GM19239 (cell line): Measurements from ENCODE around the gene FBLN5.

Experiments used
- DNase-seq: peaks from one replicate; pipeline ENCODE4 v3.0.0; 2011; ENCODE audit warnings: low spot score; ENCODE audit not compliant: insufficient read length
- FAIRE-seq: peaks from 2 replicates; lab custom pipeline; 2011; peaks lifted over from hg19 to GRCh38; lab: Jason Lieb, UNC

FBLN5 gene

DNA sequence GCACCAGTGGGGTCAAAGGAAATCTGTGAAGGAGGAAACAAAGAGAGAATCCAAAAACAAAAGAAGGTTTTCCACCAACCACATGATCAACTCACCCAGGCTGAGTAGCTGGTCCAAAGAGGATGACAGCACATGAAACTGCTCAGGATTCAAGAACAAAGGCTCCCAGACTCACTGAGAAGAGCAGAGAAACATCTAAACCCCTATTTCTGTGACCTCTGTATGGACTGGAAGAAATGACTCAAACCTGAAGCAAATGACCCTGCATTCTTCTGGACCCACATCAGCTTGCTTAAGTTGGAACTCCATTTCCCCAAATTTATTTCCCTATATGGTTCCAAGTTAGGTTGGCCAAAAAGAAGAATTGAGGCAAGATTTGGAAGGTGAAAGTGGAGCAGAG, 106.4 kb downstream of the FBLN5 start:
- DNase-seq (no peak), FAIRE-seq (no peak)

- DNase-seq = no peak
- FAIRE-seq = no peak
Observed at GRCh38 chr14:91839749-91840148, 107.7 kb downstream of the FBLN5 start.

DNA sequence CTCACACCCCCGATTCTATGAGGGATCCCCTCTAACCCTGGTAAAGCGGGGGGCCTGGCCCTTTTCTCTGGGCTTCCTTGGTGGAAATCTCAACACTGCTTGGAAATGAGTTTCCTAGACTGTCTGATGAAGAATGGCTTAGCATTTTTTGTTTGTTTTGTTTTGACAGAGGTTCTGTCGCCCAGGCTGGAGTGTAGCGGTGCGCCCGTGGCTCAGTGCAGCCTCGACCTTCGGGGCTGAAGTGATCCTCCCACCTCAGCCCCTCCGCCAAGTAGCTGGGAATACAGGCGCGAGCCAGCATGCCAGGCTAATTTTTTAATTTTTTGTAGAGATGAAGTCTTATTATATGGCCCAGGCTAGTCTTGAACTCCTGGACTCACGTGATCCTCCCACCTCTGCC, 110.4 kb downstream of the FBLN5 start:
- no peak for FAIRE-seq
- DNase-seq = no peak

DNA sequence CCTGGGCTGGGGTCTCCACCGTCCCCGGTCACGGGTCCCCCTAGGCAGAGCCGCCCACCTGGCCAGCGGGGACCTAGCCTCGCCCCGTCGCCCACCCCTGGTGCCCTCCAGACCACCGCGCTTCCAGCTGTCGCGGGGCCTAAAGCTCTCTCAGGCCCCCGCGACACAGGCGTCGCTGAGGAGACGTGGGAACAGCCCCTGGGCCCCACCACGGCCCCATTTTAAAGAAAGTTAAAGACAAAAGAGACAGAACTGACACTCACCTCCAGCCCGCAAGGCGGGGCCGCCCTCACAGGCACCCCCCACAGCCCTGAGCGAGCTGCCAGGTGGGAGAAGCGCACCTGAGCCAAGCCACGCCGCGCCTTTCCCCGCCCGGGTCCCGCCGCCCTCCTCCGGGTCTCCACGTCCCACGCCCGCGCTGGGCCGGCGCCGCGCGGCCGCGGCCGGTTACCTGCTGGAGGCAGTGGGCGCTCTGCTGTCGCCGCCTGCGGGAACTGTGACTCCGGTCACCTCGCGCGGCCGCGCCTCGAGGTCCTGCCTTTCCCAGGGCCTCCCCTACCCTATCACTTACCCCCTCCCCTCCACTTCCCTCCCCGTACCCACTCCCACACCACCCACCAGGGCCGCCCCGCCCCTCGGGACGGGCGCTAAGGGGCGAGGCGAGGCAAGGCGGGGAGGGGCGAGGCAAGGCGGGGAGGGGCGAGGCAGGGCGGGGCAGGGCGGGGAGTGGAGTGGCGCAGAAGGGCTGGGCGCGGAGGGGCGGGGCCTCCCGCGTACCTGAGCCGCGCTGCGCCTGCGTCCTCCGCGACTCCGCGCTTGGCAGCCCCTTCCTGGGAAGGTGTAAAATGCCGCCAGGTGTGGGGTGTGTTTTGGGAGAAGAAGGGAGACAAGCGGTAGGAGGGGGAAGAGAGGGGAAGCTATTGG, 111.3 kb downstream of the FBLN5 start:
- DNase-seq = peak; percentile 36
- peak; percentile 54 for FAIRE-seq

DNA sequence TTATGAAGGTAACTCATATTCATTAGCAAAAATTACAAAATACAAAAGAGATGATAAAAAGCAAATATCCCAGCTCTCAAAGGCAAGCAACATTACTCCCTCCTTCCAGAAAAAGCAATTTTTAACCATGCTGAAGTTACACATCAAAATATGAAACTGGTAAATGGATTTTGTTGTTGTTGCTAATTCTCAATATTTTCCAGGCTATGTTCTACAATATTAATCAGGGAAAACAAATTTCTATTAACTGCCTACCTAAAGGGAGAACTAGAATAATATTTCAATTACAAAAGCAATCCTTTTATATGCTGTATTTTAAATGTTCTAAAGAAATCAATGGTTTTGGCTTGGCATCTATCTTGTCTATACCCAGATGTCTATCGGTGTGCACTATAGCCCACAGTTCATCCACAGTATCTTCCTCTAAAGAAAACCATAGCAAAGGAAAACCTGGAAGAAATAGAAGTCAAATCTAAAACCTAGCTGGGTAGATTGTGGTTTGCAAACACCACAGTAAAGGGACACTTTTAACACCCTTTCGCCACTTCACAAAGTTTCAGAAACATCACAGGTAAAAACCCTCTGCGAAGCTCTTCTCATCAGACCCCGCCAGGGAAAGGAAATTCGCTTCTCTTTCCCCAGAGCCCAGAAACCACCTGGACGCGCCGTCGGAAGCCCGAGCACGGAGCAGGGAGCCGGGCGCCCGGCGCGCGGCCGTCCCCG, 112.1 kb downstream of the FBLN5 start:
- DNase-seq (no peak), FAIRE-seq (peak; percentile 70)

DNA sequence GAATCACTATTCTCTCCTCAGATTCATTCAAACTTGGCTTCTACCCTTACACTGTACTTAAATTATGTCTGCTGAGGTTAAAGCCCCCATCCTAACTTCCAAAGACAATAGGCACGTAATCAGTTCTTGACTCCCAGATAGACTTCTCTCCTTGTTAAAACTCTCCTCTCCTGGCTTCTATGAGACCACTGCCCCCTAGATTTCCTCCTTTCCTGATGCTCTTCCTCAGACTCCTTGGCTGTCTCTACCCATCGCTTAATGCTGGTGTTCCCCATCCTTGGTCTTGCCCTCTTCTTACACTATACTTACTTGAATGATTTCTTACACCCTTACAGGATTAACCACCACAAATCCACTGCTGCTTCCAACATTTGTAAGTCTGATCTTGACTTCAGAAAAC, 112.9 kb downstream of the FBLN5 start:
- no peak for DNase-seq
- FAIRE-seq = no peak

DNA sequence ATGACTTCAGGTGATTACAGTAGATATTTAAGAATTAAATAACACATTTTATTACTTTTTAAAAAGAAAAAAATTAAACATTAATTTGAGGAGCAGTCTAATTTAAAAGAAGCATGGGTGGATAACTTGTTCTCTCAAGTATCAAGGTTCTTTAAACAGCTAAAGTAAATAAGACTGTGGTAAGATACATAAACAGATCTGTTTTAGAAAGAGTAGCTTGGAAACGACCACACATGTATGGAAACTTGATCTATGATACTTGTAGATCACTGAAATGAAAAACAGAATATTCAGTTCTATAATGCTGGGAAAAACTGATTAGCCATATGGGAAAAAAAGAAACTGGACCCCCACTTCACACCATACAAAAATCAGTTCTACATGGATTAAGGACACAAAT, 116.2 kb downstream of the FBLN5 start:
- peak; percentile 60 for FAIRE-seq
- DNase-seq = no peak

- no peak for DNase-seq
- FAIRE-seq = peak; percentile 57
Observed at GRCh38 chr14:91830777-91831176, 116.7 kb downstream of the FBLN5 start.

DNA sequence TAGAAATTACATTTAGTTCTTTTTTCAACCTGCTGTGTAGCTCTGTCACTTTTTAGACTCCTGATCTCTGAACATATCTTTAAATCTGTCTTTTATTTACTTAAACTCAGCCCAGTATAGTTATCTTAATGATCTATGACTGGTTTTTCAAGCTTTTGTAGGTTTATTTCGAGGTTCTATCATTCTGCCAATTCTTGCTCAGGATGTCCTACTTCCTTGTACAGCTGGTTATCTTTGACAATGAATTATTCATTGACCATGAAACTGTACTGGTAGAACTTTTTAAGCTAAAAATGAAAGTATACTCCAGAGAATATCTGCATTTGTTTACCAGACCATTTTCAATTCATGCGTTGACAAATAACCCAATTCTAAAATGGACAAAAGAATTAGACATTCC, 118.0 kb downstream of the FBLN5 start:
- DNase-seq (no peak), FAIRE-seq (no peak)

- no peak for DNase-seq
- no peak for FAIRE-seq
Observed at GRCh38 chr14:91827746-91828145, 119.7 kb downstream of the FBLN5 start.
